GM23248 (cell line): ENCODE results near the gene CDKAL1. TPM values are rescaled to one million over a fixed set of nuclear protein-coding genes. Genes with fewer than 3 reads are reported as not detected.
"Not testable (repeated sequence)": the region's sequence is repeated elsewhere in the genome, so short reads cannot be mapped to it uniquely, and the experiment has no call there.

ENCODE experiments used
- DNase-seq: peaks from one replicate; pipeline ENCODE4 v3.0.0-alpha.2; 2015
- H2AFZ ChIP-seq: fragments of 200-600 bp; sonication (generic); 2 replicates; pipeline ENCODE4 v1.6.1; 2016; ENCODE audit warnings: antibody characterized with exemption
- H3F3A ChIP-seq: fragments of 200-600 bp; sonication (generic); 2 replicates; pipeline ENCODE4 v1.6.1; 2016; ENCODE audit warnings: mild to moderate bottlenecking, antibody characterized with exemption, mixed run types; ENCODE audit not compliant: insufficient read depth
- H3K27ac ChIP-seq: fragments of 200-600 bp; sonication (generic); 2 replicates; pipeline ENCODE4 v1.5.1; 2016; ENCODE audit warnings: mild to moderate bottlenecking
- H3K27me3 ChIP-seq: fragments of 200-600 bp; sonication (generic); replicated peaks from 2 replicates; pipeline ENCODE4 v1.6.1; 2016; ENCODE audit warnings: mild to moderate bottlenecking; ENCODE audit not compliant: insufficient read depth
- H3K36me3 ChIP-seq: fragments of 200-600 bp; sonication (generic); 2 replicates; pipeline ENCODE4 v1.6.1; 2016; ENCODE audit warnings: low read depth, mild to moderate bottlenecking
- H3K4me1 ChIP-seq: fragments of 200-600 bp; sonication (generic); 2 replicates; pipeline ENCODE4 v1.6.1; 2016; ENCODE audit warnings: mild to moderate bottlenecking; ENCODE audit not compliant: insufficient read depth
- H3K4me2 ChIP-seq: fragments of 200-600 bp; sonication (generic); one replicate; pipeline ENCODE4 v1.6.1; 2016; ENCODE audit warnings: mild to moderate bottlenecking; ENCODE audit not compliant: unreplicated experiment
- H3K4me3 ChIP-seq: fragments of 200-600 bp; sonication (generic); 2 replicates; pipeline ENCODE4 v1.5.1; 2016; ENCODE audit warnings: mild to moderate bottlenecking
- H3K79me2 ChIP-seq: fragments of 200-600 bp; sonication (generic); 2 replicates; pipeline ENCODE4 v1.6.1; 2016; ENCODE audit warnings: mild to moderate bottlenecking; ENCODE audit not compliant: insufficient read depth
- H3K9ac ChIP-seq: fragments of 200-600 bp; sonication (generic); 2 replicates; pipeline ENCODE4 v1.6.1; 2016; ENCODE audit warnings: mild to moderate bottlenecking
- H3K9me2 ChIP-seq: fragments of 200-600 bp; sonication (generic); 2 replicates; pipeline ENCODE4 v1.6.1; 2016; ENCODE audit warnings: mixed run types, mild to moderate bottlenecking, moderate library complexity; ENCODE audit not compliant: insufficient read depth
- H3K9me3 ChIP-seq: fragments of 200-600 bp; sonication (generic); one replicate; pipeline ENCODE4 v1.6.1; 2017; ENCODE audit warnings: low read depth
- H4K20me1 ChIP-seq: fragments of 200-600 bp; sonication (generic); 2 replicates; pipeline ENCODE4 v1.6.0; 2016; ENCODE audit not compliant: insufficient read depth
- EZH2 ChIP-seq: fragments of 200-600 bp; sonication (generic); IDR thresholded peaks from 2 replicates; pipeline ENCODE4 v1.6.1; 2018; ENCODE audit warnings: antibody characterized with exemption, mild to moderate bottlenecking; ENCODE audit not compliant: insufficient read depth, poor library complexity, severe bottlenecking
- EZH2phosphoT487 ChIP-seq: fragments of 200-600 bp; sonication (generic); IDR thresholded peaks from 2 replicates; pipeline ENCODE4 v1.6.1; 2018; ENCODE audit warnings: antibody characterized with exemption, moderate library complexity, mild to moderate bottlenecking, low read depth; ENCODE audit not compliant: insufficient read depth
- WGBS, 2 experiments: methylation state at CpG; one replicate each; pipeline ENCODE4 v1.1.6; 2015 to 2017; ENCODE audit warnings: low lambda C conversion rate in 2 of 2, low coverage in 1 of 2; ENCODE audit errors: missing lambda C conversion rate in 2 of 2; 5-methylcytosine and 5-hydroxymethylcytosine counted together
- in situ Hi-C: fragments of 300-500 bp; cut with MboI; formaldehyde crosslinking; loops from 2 replicates; pipeline ENCODE4 v1.15.0; 2020
- polyA plus RNA-seq: library from polyadenylated mRNA; unstranded; fragments of >200 nt; fragmentation: Nextera tagmentation; extraction: Ambion mirVana; gene quantifications from 2 replicates; pipeline ENCODE4 v1.2.1, GENCODE V29; 2016
- total RNA-seq: library from RNA; depleted of rRNA; stranded (reverse); fragments of >200 nt; shearing (Covaris generic); gene quantifications from 2 replicates; pipeline ENCODE4 v1.2.3, GENCODE V29; 2014

The CDKAL1 gene
- total and polyA plus RNA-seq, 2 experiments from 2014 or later, result 7.5 to 10.8 TPM

GRCh38 chr6:20751293-20751935, 217.2 kb downstream of the CDKAL1 start:
- Histone ChIP-seq H4K20me1 (no peaks in the 10 kb centered on the region), H2AFZ (no peak overlapping the region), H3K36me3 (no peaks in the 10 kb centered on the region), H3K27me3 (no peaks in the 10 kb centered on the region), H3F3A (no peaks in the 10 kb centered on the region; the same call in 1 of the 2 replicates), H3K9ac (no peak overlapping the region), H3K4me2 (no peak overlapping the region), H3K9me2 (0 out of 2 replicates have a peak, but pooled peaks cover 3% of the 10 kb centered on the region), H3K27ac (no peak overlapping the region), H3K79me2 (no peaks in the 10 kb centered on the region), H3K9me3 (no peaks in the 10 kb centered on the region), H3K4me1 (no peaks in the 10 kb centered on the region; the same call in 1 of the 2 replicates), H3K4me3 (no peak overlapping the region)
- in situ Hi-C loops, result no loop called here
- TF ChIP-seq EZH2phosphoT487, result no peak
- TF ChIP-seq EZH2, result no peak
- no peak for DNase-seq

GRCh38 chr6:20755631-20756030, 221.4 kb downstream of the CDKAL1 start:
- H3K36me3 ChIP-seq, result no peaks in the 10 kb centered on the region
- H3K4me3 ChIP-seq, result no peak overlapping the region
- H3K9me3 ChIP-seq, result no peaks in the 10 kb centered on the region
- no peak overlapping the region for H3K4me2 ChIP-seq
- H3F3A ChIP-seq, result peaks cover 5% of the 10 kb centered on the region; the same call in 1 of the 2 replicates
- peaks cover 8% of the 10 kb centered on the region for H3K4me1 ChIP-seq
- peak; percentile 21 for DNase-seq
- H3K27ac ChIP-seq, result no peak overlapping the region
- no peaks in the 10 kb centered on the region for H4K20me1 ChIP-seq
- H3K9me2 ChIP-seq, result 0 out of 2 replicates have a peak, but pooled peaks cover 3% of the 10 kb centered on the region
- H2AFZ ChIP-seq, result no peak overlapping the region
- no peaks in the 10 kb centered on the region for H3K79me2 ChIP-seq
- TF ChIP-seq EZH2 (no peak), EZH2phosphoT487 (no peak)
- no peaks in the 10 kb centered on the region for H3K27me3 ChIP-seq
- no peak overlapping the region for H3K9ac ChIP-seq
- in situ Hi-C loops, result no loop called here

DNA sequence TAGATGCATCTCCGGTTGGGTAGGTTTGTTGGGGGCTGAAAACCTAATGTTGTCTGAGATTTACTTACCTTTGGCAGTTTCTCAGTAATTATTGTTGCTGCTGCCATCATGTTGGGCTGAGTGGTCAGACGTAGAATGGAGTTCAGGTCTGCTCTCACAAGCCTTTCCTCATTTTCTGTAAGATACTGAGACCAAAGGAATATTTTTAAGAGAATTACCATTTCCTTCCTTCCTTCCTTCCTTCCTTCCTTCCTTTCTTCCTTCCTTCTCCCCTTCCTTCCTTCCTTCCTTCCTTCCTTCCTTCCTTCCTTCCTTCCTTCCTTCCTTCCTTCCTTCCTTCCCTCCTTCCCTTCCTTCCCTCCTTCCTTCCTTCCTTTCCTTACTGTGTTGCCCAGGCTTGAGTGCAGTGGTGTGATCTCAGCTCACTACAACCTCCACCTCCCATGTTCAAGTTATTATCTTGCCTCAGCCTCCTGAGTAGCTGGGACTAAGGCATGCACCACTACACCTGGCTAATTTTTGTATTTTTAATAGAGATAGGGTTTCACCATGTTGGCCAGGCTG, 222.4 kb downstream of the CDKAL1 start:
- H3K9ac ChIP-seq, H3K4me2 ChIP-seq, H3K9me3 ChIP-seq, H3K27me3 ChIP-seq, H3K4me1 ChIP-seq, H3K36me3 ChIP-seq, H3F3A ChIP-seq, H3K79me2 ChIP-seq, H4K20me1 ChIP-seq, H2AFZ ChIP-seq, H3K27ac ChIP-seq, H3K4me3 ChIP-seq, H3K9me2 ChIP-seq, DNase-seq, in situ Hi-C loops: not testable (repeated sequence)
- WGBS, 2 experiments, result 95 to 98% methylated on average over 2 of the region's 2 CpGs

- H2AFZ ChIP-seq, result no peak overlapping the region
- H4K20me1 ChIP-seq, result no peaks in the 10 kb centered on the region
- 0 out of 2 replicates have a peak, but pooled peaks cover 5% of the 10 kb centered on the region for H3F3A ChIP-seq
- no peak overlapping the region for H3K27ac ChIP-seq
- H3K9me2 ChIP-seq, result 0 out of 2 replicates have a peak, but pooled peaks cover 3% of the 10 kb centered on the region
- WGBS, 2 experiments, result 57 to 58% methylated on average over 2 of the region's 2 CpGs
- in situ Hi-C loops, result no loop called here
- no peaks in the 10 kb centered on the region for H3K36me3 ChIP-seq
- H3K4me2 ChIP-seq, result peak overlapping the region; percentile 5
- no peaks in the 10 kb centered on the region for H3K9me3 ChIP-seq
- H3K4me3 ChIP-seq, result no peak overlapping the region
- peaks cover 8% of the 10 kb centered on the region for H3K4me1 ChIP-seq
- DNase-seq, result peak; percentile 65
- no peaks in the 10 kb centered on the region for H3K27me3 ChIP-seq
- TF ChIP-seq EZH2phosphoT487 (no peak), EZH2 (no peak)
- no peak overlapping the region for H3K9ac ChIP-seq
- H3K79me2 ChIP-seq, result no peaks in the 10 kb centered on the region
Measured at GRCh38 chr6:20757761-20758160, 223.5 kb downstream of the CDKAL1 start.

GRCh38 chr6:20763296-20763695, 229.0 kb downstream of the CDKAL1 start:
- Histone ChIP-seq H4K20me1 (no peaks in the 10 kb centered on the region), H3K9me2 (no peaks in the 10 kb centered on the region), H3K27ac (no peak overlapping the region), H3F3A (no peaks in the 10 kb centered on the region), H3K36me3 (no peaks in the 10 kb centered on the region), H2AFZ (no peak overlapping the region), H3K4me1 (no peaks in the 10 kb centered on the region), H3K4me3 (no peak overlapping the region), H3K27me3 (no peaks in the 10 kb centered on the region), H3K4me2 (no peak overlapping the region), H3K9ac (no peak overlapping the region), H3K9me3 (no peaks in the 10 kb centered on the region), H3K79me2 (no peaks in the 10 kb centered on the region)
- in situ Hi-C loops, result no loop called here
- DNase-seq, result no peak
- 89 to 93% methylated on average over 4 of the region's 4 CpGs for WGBS, 2 experiments
- TF ChIP-seq EZH2 (no peak), EZH2phosphoT487 (no peak)
